GM18502 (cell line): ENCODE measurements around the gene CTPS2.
"Not testable (repeated sequence)": the region's sequence is repeated elsewhere in the genome, so short reads cannot be mapped to it uniquely, and the experiment has no call there.

Source experiments
- ATAC-seq: cut with Tn5 transposase; IDR thresholded peaks from one replicate; pipeline ENCODE4 v1.9.1; 2021; ENCODE audit warnings: mild to moderate bottlenecking; ENCODE audit not compliant: unreplicated experiment, poor library complexity

The CTPS2 gene, protein sequence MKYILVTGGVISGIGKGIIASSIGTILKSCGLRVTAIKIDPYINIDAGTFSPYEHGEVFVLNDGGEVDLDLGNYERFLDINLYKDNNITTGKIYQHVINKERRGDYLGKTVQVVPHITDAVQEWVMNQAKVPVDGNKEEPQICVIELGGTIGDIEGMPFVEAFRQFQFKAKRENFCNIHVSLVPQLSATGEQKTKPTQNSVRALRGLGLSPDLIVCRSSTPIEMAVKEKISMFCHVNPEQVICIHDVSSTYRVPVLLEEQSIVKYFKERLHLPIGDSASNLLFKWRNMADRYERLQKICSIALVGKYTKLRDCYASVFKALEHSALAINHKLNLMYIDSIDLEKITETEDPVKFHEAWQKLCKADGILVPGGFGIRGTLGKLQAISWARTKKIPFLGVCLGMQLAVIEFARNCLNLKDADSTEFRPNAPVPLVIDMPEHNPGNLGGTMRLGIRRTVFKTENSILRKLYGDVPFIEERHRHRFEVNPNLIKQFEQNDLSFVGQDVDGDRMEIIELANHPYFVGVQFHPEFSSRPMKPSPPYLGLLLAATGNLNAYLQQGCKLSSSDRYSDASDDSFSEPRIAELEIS

DNA sequence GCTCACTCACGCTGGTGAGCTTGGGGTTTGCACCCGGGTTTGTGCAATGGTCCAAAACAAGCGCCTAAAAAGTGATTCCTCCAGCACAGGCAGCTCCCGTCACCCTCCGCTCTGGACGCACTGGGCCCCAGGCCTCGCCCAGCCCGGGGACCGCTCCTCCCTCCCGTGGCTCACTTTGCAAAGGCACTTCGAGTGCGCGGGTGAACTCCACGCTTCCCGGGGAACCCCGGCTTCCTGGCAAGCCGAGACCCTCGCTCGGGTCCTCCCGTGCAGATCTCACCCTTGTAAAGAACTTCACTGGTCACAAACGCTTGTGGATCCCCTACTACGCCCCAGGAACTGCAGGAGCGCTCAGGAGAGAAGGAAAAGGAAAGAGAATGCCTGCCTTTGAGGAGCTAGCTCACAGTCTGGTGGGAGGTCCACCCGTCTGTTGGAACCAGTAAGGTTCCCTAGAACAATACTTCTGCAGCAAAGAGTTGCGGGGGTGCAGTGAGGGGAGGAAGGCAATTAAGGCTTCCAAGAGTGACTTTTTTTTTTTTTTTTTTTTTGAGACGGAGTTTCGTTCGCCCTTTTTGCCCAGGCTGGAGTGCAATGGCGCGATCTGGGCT is at the start of gene CTPS2:
Gene CTPS2 (minus strand): TSS at position 122 of the 608 bp plus-strand sequence. CDS start 9,767 bp downstream, outside the sequence.
- ATAC-seq = peak; percentile 87

GRCh38 chrX:16761500-16761899 is 49.0 kb upstream of the CTPS2 start:
- ATAC-seq = not testable (repeated sequence)

GRCh38 chrX:16756724-16757123 is 44.3 kb upstream of the CTPS2 start:
- no peak for ATAC-seq

DNA sequence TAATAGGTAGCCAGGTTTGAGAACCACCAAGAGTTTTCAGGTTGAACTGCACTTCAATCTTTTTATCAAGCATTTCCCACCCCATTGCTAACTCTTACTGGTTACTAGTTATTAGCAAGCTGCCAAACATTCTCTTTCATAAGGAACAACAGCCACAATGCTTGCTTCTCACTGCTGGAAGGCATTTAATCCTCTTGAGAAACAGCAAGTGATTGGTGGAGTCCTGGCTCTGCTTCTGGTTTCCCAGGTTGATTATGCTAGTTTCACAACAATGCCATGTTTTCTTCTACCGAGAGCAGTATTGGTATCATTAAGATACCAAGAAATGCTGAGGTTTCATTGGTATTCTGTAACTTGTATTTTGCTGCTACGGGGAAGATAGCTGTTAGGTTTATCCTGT is 41.5 kb upstream of the CTPS2 start:
- ATAC-seq = no peak

DNA sequence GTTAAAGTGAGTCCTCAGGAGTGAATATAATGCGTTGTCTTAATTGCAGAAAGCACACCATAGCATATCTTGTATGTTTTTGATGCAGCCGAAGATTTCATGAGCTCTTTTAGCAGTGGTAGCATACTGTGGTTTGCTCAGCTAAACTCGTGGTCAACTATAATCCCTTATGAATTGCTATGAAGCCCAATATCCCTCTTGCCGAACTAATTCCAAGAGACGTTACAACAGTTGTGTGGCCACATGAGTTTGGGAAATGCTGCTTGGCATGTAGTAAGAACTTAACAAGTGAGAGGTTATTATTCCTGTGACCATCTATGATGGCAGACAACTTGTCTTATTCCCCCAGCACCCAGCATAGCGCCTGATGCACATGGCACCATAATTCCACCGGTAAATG is 37.7 kb upstream of the CTPS2 start:
- no peak for ATAC-seq

DNA sequence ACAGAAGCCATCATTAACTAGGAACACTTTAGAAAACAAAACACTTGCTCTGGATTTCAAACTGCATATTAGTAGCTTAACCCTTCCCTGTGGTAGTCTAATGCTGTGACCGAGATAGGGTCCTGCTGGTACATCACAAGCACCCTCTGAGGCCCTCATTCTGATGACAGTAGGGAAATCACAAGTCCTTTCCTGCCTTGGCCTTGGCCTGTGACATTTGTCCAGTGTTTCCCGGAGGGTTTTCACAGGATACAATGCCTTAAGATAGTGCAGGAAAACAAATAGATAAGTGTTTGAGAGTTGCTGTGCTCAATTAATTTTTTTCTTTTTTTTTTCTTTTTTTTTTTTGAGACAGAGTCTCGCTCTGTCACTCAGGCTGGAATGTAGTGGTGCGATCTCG is 36.0 kb upstream of the CTPS2 start:
- no peak for ATAC-seq

DNA sequence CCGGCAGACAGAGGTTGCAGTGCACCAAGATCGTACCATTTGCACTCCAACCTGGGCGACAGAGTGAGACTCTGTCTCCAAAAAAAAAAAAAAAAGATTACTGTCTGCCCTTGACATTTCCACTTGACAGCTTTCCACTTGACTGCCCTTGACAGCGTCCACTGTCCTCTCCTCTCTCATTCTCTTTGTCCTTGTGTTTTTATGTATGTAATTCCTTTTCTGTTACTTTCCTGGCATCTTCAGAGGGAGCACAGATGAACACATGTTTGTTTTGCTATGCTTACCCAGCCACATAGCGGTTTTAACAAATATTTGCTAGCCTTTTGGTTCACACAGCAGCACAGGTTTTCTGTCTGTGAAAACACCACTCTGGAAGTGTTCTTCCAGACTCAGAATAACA is 33.2 kb upstream of the CTPS2 start:
- ATAC-seq = no peak

DNA sequence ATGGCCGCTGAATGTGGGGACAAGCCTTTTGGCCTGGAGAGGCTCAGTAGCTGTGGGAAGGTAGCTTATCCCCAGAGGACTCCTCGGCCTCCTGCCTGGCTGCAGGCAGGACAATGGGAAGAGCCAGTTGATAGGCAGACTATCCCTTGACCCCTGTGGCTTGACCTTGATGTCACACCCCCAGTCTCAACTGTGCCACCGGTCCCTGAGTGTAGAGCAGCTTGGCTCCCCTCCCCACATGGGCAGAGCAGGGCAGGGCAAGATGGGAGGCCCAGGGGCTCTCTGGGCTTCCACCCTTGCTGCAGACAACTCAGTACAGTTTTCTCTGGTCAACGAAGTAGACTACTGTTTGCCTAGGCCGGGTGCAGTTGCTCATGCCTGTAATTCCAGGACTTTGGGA is 32.6 kb upstream of the CTPS2 start:
- ATAC-seq = no peak

DNA sequence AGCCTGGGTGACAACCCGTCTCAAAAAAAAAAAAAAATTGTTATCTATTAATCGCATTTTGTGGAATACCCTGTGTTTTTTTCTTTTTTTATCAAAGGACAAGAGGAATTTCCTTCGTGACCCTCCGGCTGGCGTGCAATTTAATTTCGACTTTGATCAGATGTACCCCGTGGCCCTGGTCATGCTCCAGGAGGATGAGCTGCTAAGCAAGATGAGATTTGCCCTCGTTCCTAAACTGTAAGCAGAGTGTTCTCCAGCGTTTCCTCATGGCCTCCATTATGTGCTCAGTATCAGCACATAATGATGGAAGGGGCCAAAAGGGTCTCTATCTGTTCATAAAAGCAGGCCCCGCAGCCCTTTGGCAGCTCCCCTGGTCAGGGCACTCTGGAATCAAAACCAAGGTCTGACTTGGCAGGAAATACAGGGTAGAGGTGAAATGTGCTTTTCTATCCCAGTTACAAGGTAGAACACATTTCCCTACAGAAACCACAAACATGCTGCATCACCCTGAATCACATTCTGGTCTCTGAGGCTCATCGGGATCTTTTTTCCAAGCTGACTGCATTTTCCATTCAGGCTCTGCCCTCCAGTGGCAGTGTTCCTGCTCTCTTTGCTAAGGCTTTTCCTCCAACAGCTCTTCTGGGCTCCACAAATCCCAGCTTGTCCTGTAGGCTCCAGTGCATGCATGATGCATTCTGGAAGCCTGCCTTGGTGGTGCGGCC is 31.3 kb upstream of the CTPS2 start:
- ATAC-seq = no peak

- no peak for ATAC-seq
Observed at GRCh38 chrX:16739574-16739973, 27.1 kb upstream of the CTPS2 start.

- ATAC-seq = no peak
Observed at GRCh38 chrX:16737024-16737423, 24.6 kb upstream of the CTPS2 start.

- ATAC-seq = no peak
Observed at GRCh38 chrX:16733013-16733412, 20.5 kb upstream of the CTPS2 start.

DNA sequence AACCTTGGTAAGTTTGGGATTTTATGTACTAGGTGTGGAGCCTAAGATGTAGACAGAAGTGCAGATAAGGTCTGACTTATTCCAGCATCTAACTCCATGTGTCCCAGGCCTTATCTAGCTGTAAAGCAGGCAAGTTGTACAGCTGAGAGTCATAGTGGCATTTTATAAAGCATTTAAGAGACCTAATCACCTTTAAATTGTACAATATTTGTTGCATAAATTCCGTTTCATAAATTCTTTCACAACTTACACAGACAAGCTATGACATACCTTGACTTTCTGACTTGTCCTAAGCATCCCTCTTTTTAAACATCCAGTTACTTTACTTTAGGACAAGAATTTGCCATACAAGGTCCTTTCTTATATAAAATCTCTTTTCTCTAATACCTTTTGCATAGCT is 18.0 kb upstream of the CTPS2 start:
- no peak for ATAC-seq

GRCh38 chrX:16727637-16728036 is 15.2 kb upstream of the CTPS2 start:
- ATAC-seq = no peak

DNA sequence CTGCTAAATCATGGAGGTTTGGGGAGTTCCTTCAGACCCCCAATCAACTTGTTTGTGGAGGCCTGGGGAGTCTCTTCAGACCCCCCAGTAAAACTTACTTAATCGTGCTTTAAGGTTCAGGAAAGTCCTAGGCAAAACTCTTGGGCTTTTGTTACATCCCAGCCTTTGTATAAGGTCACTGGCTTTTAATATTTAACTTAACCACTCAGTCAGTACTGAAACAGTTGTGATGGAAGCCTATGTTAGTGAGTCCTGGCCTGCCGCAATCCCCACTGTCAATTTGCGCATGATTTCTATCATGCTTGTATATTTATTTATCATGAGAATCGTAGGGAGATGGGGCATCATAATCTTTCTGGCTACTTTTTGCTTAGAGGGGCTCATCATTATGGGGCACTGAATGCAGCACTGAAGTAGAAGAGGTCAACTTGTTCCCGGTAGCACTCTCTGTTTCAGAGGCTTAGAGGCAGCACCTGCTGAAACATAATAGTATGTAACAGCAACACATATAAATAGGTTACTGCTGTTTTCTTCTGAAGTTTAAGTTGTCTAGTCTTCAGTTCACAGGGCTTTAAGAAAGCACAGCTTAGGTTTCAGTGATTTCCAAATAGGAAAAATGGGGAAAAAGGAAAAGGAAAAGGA is 14.0 kb upstream of the CTPS2 start:
- ATAC-seq = peak; percentile 47

- no peak for ATAC-seq
Observed at GRCh38 chrX:16725072-16725471, 12.6 kb upstream of the CTPS2 start.

DNA sequence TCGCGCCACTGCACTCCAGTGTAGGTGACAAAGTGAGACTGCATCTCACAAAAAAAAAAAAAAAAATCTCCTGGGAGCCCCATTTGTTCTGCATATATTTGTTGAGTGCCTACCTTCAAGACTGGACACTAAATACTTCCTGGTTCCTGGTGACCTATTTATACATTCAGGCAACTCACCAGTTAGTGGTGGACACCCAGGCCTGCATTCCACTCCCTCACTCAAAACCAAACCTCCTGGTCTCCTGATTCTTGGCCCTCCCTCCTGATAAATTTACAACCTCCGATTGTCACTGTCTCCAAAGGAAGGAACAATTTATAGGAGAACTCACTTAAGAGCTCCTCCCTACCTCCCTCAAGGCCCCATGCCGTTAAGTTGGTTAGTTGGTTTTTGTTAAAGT is 10.0 kb upstream of the CTPS2 start:
- ATAC-seq = no peak

DNA sequence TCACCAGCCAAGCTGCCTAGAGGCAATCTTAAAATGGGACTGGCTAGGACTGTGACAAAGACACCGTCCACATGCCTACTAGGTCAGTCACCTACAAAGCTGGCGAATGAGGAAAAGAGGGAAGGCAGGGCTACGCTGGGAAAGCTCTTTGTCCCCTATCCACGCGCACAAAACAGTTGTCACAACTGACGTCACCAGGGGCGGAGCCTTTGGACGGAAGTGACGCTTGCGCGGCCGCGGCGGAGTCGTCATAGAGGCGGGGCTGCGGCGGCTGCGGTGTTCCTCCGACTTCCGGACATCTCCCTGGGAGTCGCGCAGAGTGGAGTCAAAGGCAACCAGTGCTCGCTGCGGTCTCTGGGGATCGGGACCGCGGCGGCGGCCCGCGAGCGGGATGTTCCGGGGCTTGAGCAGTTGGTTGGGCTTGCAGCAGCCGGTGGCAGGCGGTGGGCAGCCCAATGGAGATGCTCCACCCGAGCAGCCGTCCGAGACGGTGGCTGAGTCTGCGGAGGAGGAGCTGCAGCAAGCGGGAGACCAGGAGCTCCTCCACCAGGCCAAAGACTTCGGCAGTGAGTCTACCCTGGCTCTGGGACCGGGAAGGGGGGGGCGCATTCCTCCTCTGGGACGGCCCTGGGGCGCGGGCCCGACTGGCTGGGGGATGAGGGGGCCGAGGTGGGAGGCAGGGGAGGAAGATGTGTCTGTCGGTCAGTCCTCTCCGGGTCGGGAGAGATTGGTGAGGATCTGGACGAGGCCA is 7.0 kb upstream of the CTPS2 start, which contains the start of gene SYAP1:
Gene SYAP1 (plus strand): TSS at position 279 of the 751 bp plus-strand sequence. CDS start 113 bp downstream, at position 392.
- peak; percentile 99 for ATAC-seq

- ATAC-seq = peak; percentile 46
Observed at GRCh38 chrX:16718824-16719333, 6.4 kb upstream of the CTPS2 start.
